ENCODE data around the gene SEMA3D.

SEMA3D gene

DNA sequence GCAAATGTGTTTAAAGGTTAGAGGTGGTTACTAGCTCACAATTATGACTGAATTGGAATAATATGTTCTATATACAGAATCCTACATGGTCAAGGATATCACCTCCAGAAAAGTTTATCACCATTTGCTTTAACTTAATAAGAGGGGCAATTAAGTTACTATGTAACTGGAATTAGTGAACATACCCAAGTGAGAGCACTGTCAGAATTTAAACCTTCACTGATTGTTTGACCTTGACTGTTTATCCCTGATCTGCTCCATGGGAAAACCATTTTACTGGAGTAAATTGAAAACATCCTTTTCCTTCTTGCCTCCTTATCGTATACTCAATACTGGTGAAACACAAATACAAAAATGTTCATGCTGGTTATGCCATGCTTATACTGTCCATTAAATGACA lies 107.4 kb downstream of the SEMA3D start:
- DNase-seq (ENCODE audit: low spot score): no peak

- no peak for DNase-seq (ENCODE audit: low spot score)
Observed at GRCh38 chr7:85078181-85078580, 108.7 kb downstream of the SEMA3D start.

- DNase-seq (ENCODE audit: low spot score): no peak
Observed at GRCh38 chr7:85075864-85076263, 111.0 kb downstream of the SEMA3D start.

DNA sequence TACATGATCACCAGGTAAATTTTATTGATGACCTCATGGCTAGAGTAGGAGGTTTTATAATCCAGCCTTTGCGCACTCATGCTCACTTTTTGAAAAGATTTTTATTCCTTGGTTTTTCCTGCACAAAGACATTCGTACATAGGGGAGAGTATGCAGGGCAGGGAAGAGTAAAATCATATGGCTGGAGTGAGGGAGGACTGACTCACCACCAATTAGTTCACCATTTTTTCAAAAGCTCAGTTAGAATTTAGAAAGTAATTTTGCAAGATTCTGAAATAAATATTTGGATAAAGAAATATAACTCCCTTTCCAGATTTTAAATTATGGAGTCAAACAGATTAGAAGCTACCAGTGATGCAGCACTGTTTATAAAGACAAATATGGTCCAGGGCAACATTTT lies 111.9 kb downstream of the SEMA3D start:
- DNase-seq (ENCODE audit: low spot score): no peak

DNA sequence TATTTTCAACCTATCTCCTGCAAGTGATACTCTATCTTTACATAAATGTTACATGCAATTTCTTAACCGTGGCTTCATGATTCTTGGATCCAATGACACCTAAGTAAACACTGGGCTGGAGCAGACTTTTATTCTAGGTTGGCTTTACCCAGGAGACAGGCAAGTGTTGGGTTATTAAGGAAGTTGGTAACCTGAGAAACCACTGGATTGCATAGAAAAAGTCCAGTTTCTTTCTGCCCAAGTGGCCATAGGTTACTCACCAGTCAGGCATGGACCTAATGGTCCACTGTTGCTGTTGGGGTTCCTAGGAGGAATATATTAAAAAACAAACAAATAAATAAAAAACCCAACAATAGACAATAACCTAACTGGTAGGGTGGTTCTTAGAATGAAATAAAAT lies 112.8 kb downstream of the SEMA3D start:
- DNase-seq (ENCODE audit: low spot score): no peak

DNA sequence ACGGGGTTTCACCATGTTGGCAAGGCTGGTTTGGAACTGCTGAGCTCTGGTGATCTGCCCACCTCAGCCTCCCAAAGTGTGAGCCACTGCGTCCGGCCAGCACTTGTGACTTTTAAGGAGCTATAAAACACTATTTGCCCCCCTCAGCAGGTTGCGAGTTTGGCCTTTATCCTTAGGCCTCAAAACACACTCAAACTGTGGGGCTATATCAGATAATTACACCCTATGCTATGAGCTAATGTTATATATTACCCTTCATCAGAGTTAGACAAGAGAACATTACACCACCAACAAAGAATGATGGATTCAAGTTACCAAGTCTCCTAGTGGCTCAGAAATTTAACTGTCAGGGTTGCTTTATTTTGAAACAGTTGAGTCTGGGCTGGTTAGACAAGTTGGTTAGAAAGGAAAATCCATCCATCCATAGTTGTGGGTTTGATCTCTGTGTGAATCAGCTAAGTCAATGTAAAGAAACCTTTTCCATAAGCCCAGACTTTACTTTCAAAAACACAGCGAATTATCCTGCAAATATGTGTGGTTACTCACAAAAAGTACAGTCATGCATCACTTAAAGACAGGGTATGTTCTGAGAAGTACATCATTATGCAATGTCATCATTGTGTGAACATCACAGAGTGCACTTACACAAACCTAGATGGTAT lies 115.8 kb downstream of the SEMA3D start:
- no peak for DNase-seq (ENCODE audit: low spot score)

GRCh38 chr7:85068799-85069198 lies 118.1 kb downstream of the SEMA3D start:
- DNase-seq (ENCODE audit: low spot score): peak; percentile 3

DNA sequence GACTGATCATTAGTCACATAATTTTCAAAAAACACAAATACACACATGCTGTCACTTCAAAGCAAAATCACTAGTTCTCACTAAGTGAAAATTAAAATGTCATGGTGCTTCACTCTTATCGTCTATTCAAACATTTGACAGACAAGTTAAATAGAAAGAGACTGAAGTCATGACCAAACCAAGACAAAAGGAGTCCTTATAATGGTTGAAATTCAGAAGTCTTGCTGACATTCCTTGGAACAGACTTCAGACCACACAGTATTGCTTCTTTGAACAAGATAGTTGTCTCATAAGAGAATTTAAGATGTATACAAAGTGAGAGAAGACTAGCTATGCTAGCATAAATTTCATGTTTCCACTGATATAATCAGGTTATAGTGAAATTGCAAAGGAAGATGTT lies 119.5 kb downstream of the SEMA3D start:
- DNase-seq (ENCODE audit: low spot score): no peak

DNA sequence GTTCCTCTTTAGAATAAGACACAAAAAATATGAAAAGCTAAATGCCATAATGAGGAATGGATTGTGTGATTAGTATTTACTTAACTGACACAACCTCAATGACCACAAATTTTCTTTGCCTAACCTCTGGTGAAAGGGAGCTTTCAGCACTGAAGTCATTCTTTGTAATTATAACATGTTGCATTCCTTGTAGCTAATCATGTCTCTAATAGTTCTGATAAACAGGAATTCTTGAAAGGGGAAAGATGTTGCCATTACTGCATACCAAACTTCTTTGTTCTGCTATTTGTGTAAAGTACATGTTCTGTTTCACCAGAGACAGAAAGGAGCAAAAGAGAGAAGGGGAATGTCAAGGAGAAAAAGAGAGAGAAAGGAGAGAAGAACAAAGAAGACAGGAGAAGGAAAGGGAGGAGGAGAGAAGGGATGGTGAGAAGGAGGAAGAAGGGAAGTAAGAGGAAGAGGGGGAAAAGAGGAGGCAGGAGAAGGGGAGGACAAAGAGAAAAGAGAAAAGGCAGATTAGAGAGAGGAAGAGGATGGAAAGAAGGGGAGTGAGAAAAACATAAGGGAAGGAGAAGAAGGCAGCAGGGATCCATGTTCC lies 120.9 kb downstream of the SEMA3D start:
- no peak for DNase-seq (ENCODE audit: low spot score)

- no peak for DNase-seq (ENCODE audit: low spot score)
Observed at GRCh38 chr7:85065306-85065705, 121.5 kb downstream of the SEMA3D start.

GRCh38 chr7:85062651-85063050 lies 124.2 kb downstream of the SEMA3D start:
- DNase-seq (ENCODE audit: low spot score): no peak

DNA sequence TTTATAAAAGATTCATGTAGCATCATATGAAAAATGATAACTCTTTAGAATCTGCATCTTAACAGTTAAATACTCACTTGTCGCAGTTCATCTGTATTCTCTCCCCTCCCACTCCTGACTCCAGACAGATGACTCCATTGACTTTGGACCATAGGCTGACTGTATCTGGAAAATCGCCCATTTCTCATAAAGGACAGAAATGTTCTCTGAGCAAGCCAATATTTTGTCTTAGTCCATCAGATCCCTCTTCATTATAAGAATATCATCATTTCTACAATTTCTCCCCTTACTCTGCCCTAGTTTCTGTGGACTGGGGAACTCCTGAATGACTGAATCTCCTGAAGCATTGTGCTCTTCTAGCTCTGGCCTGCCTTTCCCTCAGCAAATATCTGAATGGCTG lies 125.4 kb downstream of the SEMA3D start:
- no peak for DNase-seq (ENCODE audit: low spot score)

DNA sequence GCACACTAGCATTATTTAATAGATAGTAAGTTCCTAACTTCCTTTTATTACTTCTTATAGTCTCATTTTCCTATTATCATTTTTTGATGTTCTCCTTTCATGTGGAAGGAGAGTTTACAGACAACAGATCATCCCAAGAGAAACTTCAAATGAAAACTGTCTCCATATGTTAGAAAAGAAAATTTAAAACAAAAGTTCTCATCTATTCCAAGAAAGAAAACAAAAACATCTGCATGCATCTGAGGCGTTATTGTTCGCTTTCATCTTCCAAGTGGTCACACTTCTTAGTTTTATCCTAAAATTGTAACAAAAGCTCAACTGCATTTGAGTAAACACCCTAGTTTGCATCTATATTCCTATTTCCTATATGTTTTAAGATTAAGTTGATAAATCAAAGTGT lies 126.2 kb downstream of the SEMA3D start:
- DNase-seq (ENCODE audit: low spot score): no peak

DNA sequence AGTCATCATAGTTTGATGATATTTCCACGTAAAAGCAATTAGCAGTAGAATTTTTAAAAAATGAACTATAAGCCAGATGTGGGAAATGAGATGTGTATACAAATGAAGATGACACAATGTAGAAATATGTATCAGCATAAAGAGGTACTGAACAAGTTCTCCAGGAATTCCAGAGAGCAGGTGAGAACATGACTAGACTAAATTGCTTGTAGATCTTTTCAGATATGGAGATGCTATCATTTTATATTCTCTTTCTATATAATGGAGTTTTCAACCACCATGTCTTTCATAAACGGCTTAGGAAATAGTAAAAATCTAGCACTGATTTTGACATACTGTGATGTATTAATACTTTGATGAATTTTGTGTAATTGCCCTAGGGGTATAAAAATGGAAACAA lies 130.9 kb downstream of the SEMA3D start:
- no peak for DNase-seq (ENCODE audit: low spot score)

DNA sequence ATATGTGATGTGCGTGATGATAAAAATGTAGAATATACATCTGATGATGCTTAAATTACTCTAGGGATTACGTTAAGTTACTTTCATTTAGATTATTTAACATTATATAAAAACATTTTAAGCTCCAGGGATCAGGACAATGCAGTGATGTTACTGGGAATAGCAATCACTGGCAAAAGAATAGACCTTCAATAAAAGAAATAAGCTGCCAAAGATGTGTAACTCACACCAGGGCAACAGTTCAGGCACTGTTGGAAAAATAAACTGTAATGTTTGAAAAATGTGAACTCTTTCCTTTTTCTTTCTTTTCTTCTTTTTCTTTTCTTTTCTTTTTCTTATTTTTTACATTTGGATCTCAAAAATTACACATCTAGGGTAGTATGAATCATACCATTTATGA lies 131.7 kb downstream of the SEMA3D start:
- DNase-seq (ENCODE audit: low spot score): no peak

DNA sequence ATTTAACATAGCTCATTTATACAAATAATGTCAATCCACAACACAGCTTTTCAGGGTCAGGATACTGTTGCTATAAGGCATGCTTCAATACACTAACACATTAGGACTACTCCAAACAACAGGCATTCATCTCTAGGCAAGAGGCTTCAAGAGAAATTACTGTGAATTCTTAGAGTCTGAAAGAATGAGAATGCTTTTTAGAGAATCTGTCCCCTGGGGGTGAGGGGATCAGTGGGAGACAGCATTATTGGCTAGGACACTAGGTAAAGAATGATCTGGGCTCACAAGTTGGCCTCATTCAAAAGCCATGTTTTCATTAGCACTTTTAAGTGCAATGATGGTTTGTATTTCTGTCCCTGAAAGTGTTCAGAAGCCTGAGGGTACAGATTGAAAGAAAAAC lies 132.6 kb downstream of the SEMA3D start:
- DNase-seq (ENCODE audit: low spot score): no peak

DNA sequence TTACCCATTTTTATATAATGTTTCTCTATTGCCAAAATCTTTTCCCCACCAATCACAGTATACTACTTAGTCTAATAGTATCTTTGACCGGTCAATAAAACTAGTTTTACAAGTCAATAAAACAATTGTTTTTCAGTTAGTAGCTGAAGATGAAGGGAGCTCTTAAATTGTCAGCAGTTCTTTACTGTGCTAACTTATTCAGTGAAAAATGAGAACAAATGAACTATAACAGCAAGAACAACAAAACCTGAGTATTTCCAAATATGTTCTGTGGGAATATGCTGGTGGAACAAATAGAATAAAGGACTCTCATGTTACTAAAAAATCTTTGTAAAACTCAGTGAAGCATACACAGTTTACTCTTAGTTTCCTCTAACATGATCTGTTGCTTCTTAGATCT lies 134.0 kb downstream of the SEMA3D start:
- no peak for DNase-seq (ENCODE audit: low spot score)

GRCh38 chr7:85052056-85052737 lies 134.7 kb downstream of the SEMA3D start:
- DNase-seq (ENCODE audit: low spot score): no peak

DNA sequence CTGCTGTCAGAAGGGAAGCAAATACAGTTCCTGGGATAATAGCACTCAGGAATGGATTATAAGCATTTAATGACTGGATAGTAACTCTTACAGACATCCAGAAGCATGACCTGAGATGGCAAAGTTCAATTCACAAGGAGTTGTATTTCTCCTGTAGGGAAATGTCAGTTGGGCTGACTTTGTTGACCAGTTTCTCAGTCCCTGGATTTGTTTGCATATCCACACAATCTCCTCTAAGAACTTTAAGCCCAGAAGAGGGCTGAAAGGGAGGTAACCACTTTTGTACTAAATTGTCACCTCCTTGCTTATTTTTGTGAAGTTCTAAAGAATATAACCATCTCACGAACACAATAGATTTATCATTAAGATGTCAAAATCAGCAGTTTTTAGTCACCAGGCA lies 140.3 kb downstream of the SEMA3D start:
- no peak for DNase-seq (ENCODE audit: low spot score)

- peak; percentile 15 for DNase-seq (ENCODE audit: low spot score)
Observed at GRCh38 chr7:85041605-85042216, 145.1 kb downstream of the SEMA3D start.

DNA sequence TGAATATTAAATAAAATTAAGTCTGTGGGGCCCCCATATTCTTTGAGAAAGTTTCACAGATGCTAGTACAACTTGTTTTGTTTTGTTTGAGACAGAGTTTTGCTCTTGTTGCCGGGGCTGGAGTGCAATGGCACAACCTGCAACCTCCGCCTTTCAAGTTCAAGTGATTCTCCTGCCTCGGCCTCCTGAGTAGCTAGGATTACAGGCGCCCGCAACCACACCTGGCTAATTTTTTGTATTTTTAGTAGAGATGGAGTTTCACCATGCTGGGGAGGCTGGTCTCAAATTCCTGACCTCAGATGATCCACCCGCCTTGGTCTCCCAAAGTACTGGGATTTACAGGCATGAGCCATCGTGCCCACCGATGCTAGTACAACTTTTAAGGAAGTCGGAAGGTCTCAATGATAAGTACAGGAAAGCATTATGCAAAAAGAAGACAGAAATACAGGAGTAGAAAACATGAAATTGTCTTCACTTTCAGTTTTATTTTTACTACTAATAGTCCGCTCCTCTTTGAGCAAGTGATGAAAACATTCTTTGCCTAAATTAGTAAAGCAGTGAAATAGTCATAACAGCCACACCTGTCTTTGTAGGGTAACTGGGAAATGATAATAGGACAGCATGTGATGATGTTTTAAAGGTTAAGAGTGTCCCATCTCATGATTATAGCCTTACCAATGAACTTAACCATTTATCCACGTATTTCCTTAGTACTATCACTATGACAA lies 147.5 kb downstream of the SEMA3D start:
- DNase-seq (ENCODE audit: low spot score): no peak

- DNase-seq (ENCODE audit: low spot score): no peak
Observed at GRCh38 chr7:85038466-85038865, 148.4 kb downstream of the SEMA3D start.

GRCh38 chr7:85033263-85033662 lies 153.6 kb downstream of the SEMA3D start:
- DNase-seq (ENCODE audit: low spot score): no peak
